HG02798 (cell line): ENCODE measurements around the gene METTL17.

ENCODE experiments used
- ATAC-seq: cut with Tn5 transposase; IDR thresholded peaks from one replicate; pipeline ENCODE4 v1.9.1; 2021; ENCODE audit warnings: mild to moderate bottlenecking; ENCODE audit not compliant: unreplicated experiment, poor library complexity

METTL17 gene

DNA sequence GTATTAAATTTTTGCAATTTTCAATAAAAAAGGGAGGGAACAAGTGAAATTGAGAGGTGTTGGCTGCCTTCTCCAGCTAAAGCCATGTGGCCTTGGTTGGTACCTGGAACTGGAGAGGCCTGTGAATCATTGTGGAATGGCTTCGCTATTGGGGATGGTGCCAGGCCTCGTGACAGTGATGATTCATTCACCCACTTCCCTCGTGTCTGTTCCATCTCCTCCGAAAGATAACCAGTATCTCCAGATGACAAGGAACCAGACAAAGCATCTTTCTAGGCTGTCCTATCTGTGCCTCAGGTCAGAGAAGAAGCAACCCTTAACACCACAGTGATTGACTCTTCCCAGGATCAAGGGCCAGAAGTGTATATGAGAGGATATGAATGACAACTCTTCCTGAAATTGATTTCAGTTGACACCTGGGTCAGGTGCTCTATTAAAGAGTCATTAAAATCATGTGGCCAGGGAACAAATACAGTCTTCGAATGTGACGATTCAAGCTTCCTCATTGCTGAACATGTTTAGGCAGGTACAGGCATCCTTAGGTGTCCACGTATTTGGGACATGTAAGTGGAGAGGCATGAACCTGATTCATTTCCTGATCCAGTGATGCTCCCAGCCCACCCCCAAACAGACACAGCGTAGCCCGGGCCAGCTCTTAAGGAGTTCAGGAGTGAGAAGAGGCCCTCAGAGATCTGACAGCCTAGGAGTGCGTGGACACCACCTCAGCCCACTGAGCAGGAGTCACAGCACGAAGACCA is 52.1 kb downstream of the METTL17 start, which contains the start of gene RNASE7:
Gene RNASE7, plus strand, starts transcription at position 687 of the 758 bp plus-strand sequence. CDS start 631 bp downstream, outside the sequence.
- ATAC-seq = no peak

GRCh38 chr14:21042918-21043317 is 53.1 kb downstream of the METTL17 start:
- ATAC-seq = no peak

DNA sequence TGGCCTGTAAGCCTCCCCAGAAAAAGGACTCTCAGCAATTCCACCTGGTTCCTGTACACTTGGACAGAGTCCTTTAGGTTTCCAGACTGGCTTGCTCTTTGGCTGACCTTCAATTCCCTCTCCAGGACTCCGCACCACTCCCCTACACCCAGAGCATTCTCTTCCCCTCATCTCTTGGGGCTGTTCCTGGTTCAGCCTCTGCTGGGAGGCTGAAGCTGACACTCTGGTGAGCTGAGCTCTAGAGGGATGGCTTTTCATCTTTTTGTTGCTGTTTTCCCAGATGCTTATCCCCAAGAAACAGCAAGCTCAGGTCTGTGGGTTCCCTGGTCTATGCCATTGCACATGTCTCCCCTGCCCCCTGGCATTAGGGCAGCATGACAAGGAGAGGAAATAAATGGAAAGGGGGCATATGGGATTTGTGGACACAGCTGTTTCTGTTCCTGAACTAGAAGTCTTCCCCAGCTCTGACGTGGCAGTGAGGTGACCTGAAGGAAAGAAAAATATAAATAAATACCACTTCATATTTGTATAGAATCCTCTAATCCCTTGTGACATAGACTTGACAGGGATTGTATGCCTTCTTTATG is 53.7 kb downstream of the METTL17 start:
- no peak for ATAC-seq

DNA sequence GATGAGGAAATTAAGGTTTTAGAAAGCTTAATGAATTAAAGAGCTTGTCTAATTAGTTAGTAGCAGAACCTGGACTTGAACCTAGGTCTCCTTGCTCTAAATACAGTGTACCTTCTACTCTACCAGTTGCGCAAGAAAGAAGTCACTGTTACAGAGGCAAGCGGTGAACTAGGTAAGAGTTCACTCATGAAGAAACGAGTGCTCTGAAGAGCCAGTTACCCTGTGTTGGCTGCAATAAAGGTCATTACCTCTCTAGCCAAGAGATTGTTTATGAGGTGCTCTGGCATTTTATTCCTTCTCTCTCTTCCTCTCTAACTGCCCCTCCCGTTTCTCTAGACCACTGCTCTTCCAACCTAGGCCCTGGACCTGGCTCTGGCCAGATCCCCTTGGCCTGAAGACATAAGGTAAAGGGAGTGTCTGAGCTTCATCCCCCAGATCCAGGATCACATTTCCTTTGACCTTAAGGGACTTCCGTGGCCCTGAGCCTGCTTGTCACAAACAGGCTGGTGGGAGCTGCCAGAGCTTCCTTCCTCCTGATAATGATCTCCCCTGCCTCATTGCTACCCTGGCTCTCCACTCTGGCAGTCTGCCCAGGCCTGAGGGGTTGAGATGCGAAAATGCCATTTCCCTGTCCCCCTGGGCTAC is 54.3 kb downstream of the METTL17 start:
- no peak for ATAC-seq
